Measurements from ENCODE around the gene GALNTL6.

GALNTL6 gene

GRCh38 chr4:172822331-172822730, 1009.1 kb downstream of the GALNTL6 start:
- H3K27me3 ChIP-seq (ENCODE audit: low read length): no peaks in the 10 kb centered on the region
- TF ChIP-seq, protein P1, sequence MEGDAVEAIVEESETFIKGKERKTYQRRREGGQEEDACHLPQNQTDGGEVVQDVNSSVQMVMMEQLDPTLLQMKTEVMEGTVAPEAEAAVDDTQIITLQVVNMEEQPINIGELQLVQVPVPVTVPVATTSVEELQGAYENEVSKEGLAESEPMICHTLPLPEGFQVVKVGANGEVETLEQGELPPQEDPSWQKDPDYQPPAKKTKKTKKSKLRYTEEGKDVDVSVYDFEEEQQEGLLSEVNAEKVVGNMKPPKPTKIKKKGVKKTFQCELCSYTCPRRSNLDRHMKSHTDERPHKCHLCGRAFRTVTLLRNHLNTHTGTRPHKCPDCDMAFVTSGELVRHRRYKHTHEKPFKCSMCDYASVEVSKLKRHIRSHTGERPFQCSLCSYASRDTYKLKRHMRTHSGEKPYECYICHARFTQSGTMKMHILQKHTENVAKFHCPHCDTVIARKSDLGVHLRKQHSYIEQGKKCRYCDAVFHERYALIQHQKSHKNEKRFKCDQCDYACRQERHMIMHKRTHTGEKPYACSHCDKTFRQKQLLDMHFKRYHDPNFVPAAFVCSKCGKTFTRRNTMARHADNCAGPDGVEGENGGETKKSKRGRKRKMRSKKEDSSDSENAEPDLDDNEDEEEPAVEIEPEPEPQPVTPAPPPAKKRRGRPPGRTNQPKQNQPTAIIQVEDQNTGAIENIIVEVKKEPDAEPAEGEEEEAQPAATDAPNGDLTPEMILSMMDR (IDR thresholded peaks at IDR 0.05; ENCODE audit: insufficient read depth, low read length, poor library complexity, severe bottlenecking): no peak
- no peak for TF ChIP-seq EZH2phosphoT487 (conservative IDR thresholded peaks at IDR 0.05; ENCODE audit: low read length)
- H3K79me2 ChIP-seq (ENCODE audit: insufficient read depth, low read length): no peaks in the 10 kb centered on the region
- H3K9me3 ChIP-seq (ENCODE audit: insufficient read depth, low read length): no peaks in the 10 kb centered on the region
- no peak overlapping the region for H3K9ac ChIP-seq (ENCODE audit: low read length)
- no peak overlapping the region for H3K27ac ChIP-seq (ENCODE audit: low read depth, low read length)
- H2AFZ ChIP-seq (ENCODE audit: low read depth, low read length, severe bottlenecking): no peak overlapping the region
- H3F3A ChIP-seq (ENCODE audit: insufficient read depth): no peaks in the 10 kb centered on the region
- no peaks in the 10 kb centered on the region for H4K20me1 ChIP-seq (ENCODE audit: low read depth, low read length)
- no peaks in the 10 kb centered on the region for H3K9me2 ChIP-seq (replicated peaks; ENCODE audit: insufficient read depth, low read length)
- H3K4me3 ChIP-seq (ENCODE audit: insufficient read depth, low read length, poor library complexity, severe bottlenecking): no peak overlapping the region
- H3K36me3 ChIP-seq (ENCODE audit: low read length): no peaks in the 10 kb centered on the region
- no peak overlapping the region for H3K4me2 ChIP-seq (ENCODE audit: low read depth, low read length, poor library complexity, severe bottlenecking)

DNA sequence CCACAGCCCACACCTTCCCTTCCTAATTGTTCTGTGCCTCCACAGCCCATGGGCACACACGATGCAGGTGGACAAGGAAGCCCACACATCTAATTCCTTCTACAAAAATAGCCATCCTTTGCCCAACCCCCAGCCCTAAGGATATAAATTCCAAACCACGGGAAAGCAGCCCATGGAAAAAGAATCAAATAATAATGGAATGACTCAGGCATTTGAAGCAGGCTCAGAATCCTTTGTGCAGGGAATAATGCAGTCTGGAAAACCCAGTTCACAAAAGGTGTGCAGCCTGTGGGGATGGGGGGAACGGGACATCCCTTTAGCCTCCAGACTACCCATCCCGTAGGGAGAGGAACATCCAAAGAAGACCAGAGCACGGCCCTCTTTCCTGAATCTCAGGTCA, 1013.1 kb downstream of the GALNTL6 start:
- Histone ChIP-seq H2AFZ (ENCODE audit: low read depth, low read length, severe bottlenecking) (no peak overlapping the region), H3K27ac (ENCODE audit: low read depth, low read length) (no peak overlapping the region), H3K9me2 (replicated peaks; ENCODE audit: insufficient read depth, low read length) (no peaks in the 10 kb centered on the region), H3K79me2 (ENCODE audit: insufficient read depth, low read length) (no peaks in the 10 kb centered on the region), H3K27me3 (ENCODE audit: low read length) (no peaks in the 10 kb centered on the region), H3K36me3 (ENCODE audit: low read length) (no peaks in the 10 kb centered on the region), H3K9ac (ENCODE audit: low read length) (no peak overlapping the region), H3K4me2 (ENCODE audit: low read depth, low read length, poor library complexity, severe bottlenecking) (no peak overlapping the region), H4K20me1 (ENCODE audit: low read depth, low read length) (no peaks in the 10 kb centered on the region), H3F3A (ENCODE audit: insufficient read depth) (no peaks in the 10 kb centered on the region), H3K4me3 (ENCODE audit: insufficient read depth, low read length, poor library complexity, severe bottlenecking) (no peak overlapping the region), H3K9me3 (ENCODE audit: insufficient read depth, low read length) (no peaks in the 10 kb centered on the region)
- TF ChIP-seq, protein P1 (IDR thresholded peaks at IDR 0.05; ENCODE audit: insufficient read depth, low read length, poor library complexity, severe bottlenecking): no peak
- no peak for TF ChIP-seq EZH2phosphoT487 (conservative IDR thresholded peaks at IDR 0.05; ENCODE audit: low read length)

DNA sequence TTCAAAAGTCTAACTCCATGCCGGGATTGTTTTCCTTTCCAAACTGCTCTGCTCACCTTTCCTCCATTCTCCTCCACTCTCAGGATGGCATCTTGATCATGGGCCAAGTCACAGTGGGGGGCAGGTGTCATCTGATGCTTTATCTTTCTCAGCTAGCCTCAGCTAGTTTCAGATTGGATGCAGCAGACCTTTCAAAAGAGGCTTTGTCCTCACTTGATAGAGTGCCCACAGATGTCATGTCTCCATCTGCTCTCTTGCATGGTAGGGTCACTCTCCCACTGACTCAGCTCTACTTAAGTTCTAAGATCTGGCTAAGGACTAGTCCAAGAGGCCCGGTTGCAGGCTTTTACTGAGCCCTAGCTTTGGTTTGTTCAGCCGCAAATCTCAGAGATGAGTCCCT, 1013.7 kb downstream of the GALNTL6 start:
- Histone ChIP-seq H3K9ac (ENCODE audit: low read length) (no peak overlapping the region), H3K4me2 (ENCODE audit: low read depth, low read length, poor library complexity, severe bottlenecking) (no peak overlapping the region), H4K20me1 (ENCODE audit: low read depth, low read length) (no peaks in the 10 kb centered on the region), H3K4me3 (ENCODE audit: insufficient read depth, low read length, poor library complexity, severe bottlenecking) (no peak overlapping the region), H2AFZ (ENCODE audit: low read depth, low read length, severe bottlenecking) (no peak overlapping the region), H3K27me3 (ENCODE audit: low read length) (no peaks in the 10 kb centered on the region), H3K27ac (ENCODE audit: low read depth, low read length) (no peak overlapping the region), H3F3A (ENCODE audit: insufficient read depth) (no peaks in the 10 kb centered on the region), H3K9me2 (replicated peaks; ENCODE audit: insufficient read depth, low read length) (no peaks in the 10 kb centered on the region), H3K79me2 (ENCODE audit: insufficient read depth, low read length) (no peaks in the 10 kb centered on the region), H3K36me3 (ENCODE audit: low read length) (no peaks in the 10 kb centered on the region), H3K9me3 (ENCODE audit: insufficient read depth, low read length) (no peaks in the 10 kb centered on the region)
- TF ChIP-seq, protein P1 (IDR thresholded peaks at IDR 0.05; ENCODE audit: insufficient read depth, low read length, poor library complexity, severe bottlenecking): no peak
- TF ChIP-seq EZH2phosphoT487 (conservative IDR thresholded peaks at IDR 0.05; ENCODE audit: low read length): no peak
